HCT116 (cell line): Measurements from ENCODE around the gene ISYNA1. TPM values are rescaled to one million over a fixed set of nuclear protein-coding genes. Genes with fewer than 3 reads are reported as not detected.

ENCODE experiments used
- ATAC-seq: fragments of 200-7000 bp; cut with Tn5 transposase; 2 replicates; pipeline ENCODE4 v1.9.1; 2020; ENCODE audit warnings: mild to moderate bottlenecking, moderate library complexity
- BruUV-seq: library from RNA; stranded (reverse); fragments of 400-500 nt; replicated peaks from 2 replicates; lab custom pipeline; 2021; lab: Mats Ljungman, UMichigan
- CTCF ChIA-PET: fragments of 300-600 bp; sonication (Branson Sonifier 250); formaldehyde crosslinking; loops from one replicate; lab custom pipeline; 2021; ENCODE audit warnings: antibody characterized with exemption; lab: Charles Lee
- POLR2A ChIA-PET: fragments of 300-600, 350-600 bp; sonication (Branson Sonifier 250); formaldehyde crosslinking; loops from one replicate; lab custom pipeline; 2021; ENCODE audit warnings: antibody characterized with exemption; lab: Charles Lee
- RAD21 ChIA-PET, 2 experiments: fragments of 300-600 bp; sonication (Branson Sonifier 250); formaldehyde crosslinking; loops; one replicate each; lab custom pipeline; 2023; ENCODE audit warnings: low total read pairs in 2 of 2; ENCODE audit not compliant: uncharacterized antibody in 2 of 2, unreplicated experiment in 2 of 2, low non-redundant PET in 1 of 2; lab: Charles Lee
- DNase-seq: peaks from one replicate; pipeline ENCODE4 v3.0.0-alpha.2; 2010; ENCODE audit warnings: low read depth, low spot score
- H2AFZ ChIP-seq: fragments of 200-600 bp; shearing (Covaris generic), sonication (generic); 2 replicates; pipeline ENCODE4 v1.6.1; 2017; ENCODE audit warnings: low read depth, mixed run types, mixed read lengths, antibody characterized with exemption, low read length; ENCODE audit not compliant: poor library complexity, severe bottlenecking
- H3K27ac ChIP-seq: 2 replicates; pipeline ENCODE4 v1.5.1; 2012; ENCODE audit warnings: low read depth, low read length
- H3K27me3 ChIP-seq: fragments of 200-600 bp; sonication (generic); 2 replicates; pipeline ENCODE4 v1.6.1; 2016; ENCODE audit warnings: mixed run types, low read length, mixed read lengths; ENCODE audit not compliant: insufficient read depth
- H3K36me3 ChIP-seq, 2 experiments: fragments of 200-500 bp in 1 of 2; fragments of 200-600 bp in 1 of 2; sonication (Bioruptor generic) in 1 of 2; sonication (generic) in 1 of 2; 2 replicates each; pipeline versions ENCODE4 v1.5.1 to v1.6.1; 2014 to 2016; ENCODE audit warnings: low read length in 2 of 2, inconsistent platforms in 1 of 2, mixed read lengths in 1 of 2, mixed run types in 1 of 2; ENCODE audit not compliant: insufficient read depth in 2 of 2, control insufficient read depth in 1 of 2
- H3K4me1 ChIP-seq, 2 experiments: fragments of 200-600 bp in 1 of 2; sonication (generic) in 1 of 2; 2 replicates each; pipeline versions ENCODE4 v1.5.1 to v1.6.1; 2012 to 2017; ENCODE audit warnings: low read length in 2 of 2, inconsistent platforms in 1 of 2, mild to moderate bottlenecking in 1 of 2, mixed read lengths in 1 of 2, mixed run types in 1 of 2, moderate library complexity in 1 of 2; ENCODE audit not compliant: insufficient read depth in 2 of 2, control insufficient read depth in 1 of 2
- H3K4me2 ChIP-seq: fragments of 200-600 bp; sonication (generic); 2 replicates; pipeline ENCODE4 v1.6.1; 2017; ENCODE audit warnings: mixed run types, low read length, mixed read lengths
- H3K4me3 ChIP-seq, 2 experiments: fragments of 200-600 bp in 1 of 2; sonication (generic) in 1 of 2; replicated peaks in 1 of 2; 2 replicates each; pipeline ENCODE4 v1.5.1; 2011 to 2016; ENCODE audit warnings: low read length in 2 of 2, control low read depth in 1 of 2, low read depth in 1 of 2, mild to moderate bottlenecking in 1 of 2, mixed read lengths in 1 of 2, mixed run types in 1 of 2
- H3K79me2 ChIP-seq: fragments of 200-600 bp; sonication (generic); 2 replicates; pipeline ENCODE4 v1.6.1; 2017; ENCODE audit warnings: mild to moderate bottlenecking, mixed run types, low read length, moderate library complexity, mixed read lengths; ENCODE audit not compliant: insufficient read depth
- H3K9ac ChIP-seq: fragments of 200-600 bp; sonication (generic); 2 replicates; pipeline ENCODE4 v1.6.1; 2016; ENCODE audit warnings: low read length, mixed read lengths
- H3K9me2 ChIP-seq: fragments of 200-600 bp; sonication (generic), shearing (Covaris generic); 2 replicates; pipeline ENCODE4 v1.6.1; 2017; ENCODE audit warnings: mixed run types, mild to moderate bottlenecking, moderate library complexity; ENCODE audit not compliant: insufficient read depth
- H3K9me3 ChIP-seq, 2 experiments: fragments of 200-500 bp in 1 of 2; fragments of 200-600 bp in 1 of 2; sonication (Bioruptor generic) in 1 of 2; sonication (generic) in 1 of 2; 2 replicates each; pipeline ENCODE4 v1.6.1; 2014 to 2017; ENCODE audit warnings: low read length in 2 of 2, mixed read lengths in 2 of 2, inconsistent platforms in 1 of 2, low read depth in 1 of 2, mild to moderate bottlenecking in 1 of 2, mixed run types in 1 of 2, moderate library complexity in 1 of 2; ENCODE audit not compliant: control insufficient read depth in 1 of 2, insufficient read depth in 1 of 2
- H4K20me1 ChIP-seq: fragments of 200-600 bp; sonication (generic), shearing (Covaris generic); 2 replicates; pipeline ENCODE4 v1.6.1; 2017; ENCODE audit warnings: mixed run types, mild to moderate bottlenecking, moderate library complexity; ENCODE audit not compliant: insufficient read depth
- CBX3 ChIP-seq: IDR thresholded peaks from 2 replicates; pipeline ENCODE4 v1.6.1; 2012; ENCODE audit warnings: low read depth
- EGR1 ChIP-seq: IDR thresholded peaks from 2 replicates; pipeline ENCODE4 v1.6.1; 2012; ENCODE audit warnings: low read depth
- ELF1 ChIP-seq: IDR thresholded peaks from 2 replicates; pipeline ENCODE4 v1.6.1; 2012; ENCODE audit warnings: low read depth, borderline replicate concordance
- EZH2 ChIP-seq: fragments of 200-600 bp; sonication (generic); IDR thresholded peaks from 2 replicates; pipeline ENCODE4 v1.6.1; 2017; ENCODE audit warnings: antibody characterized with exemption, mixed run types
- FOSL1 ChIP-seq: IDR thresholded peaks from 2 replicates; pipeline ENCODE4 v1.6.1; 2012; ENCODE audit warnings: low read depth
- JUND ChIP-seq: IDR thresholded peaks from 2 replicates; pipeline ENCODE4 v1.6.1; 2012
- POLR2A ChIP-seq: IDR thresholded peaks from 2 replicates; pipeline ENCODE4 v1.7.0; 2011; ENCODE audit warnings: borderline replicate concordance; ENCODE audit not compliant: insufficient read depth, insufficient read length; ENCODE audit errors: extremely low read depth
- POLR2AphosphoS5 ChIP-seq: IDR thresholded peaks from 2 replicates; pipeline ENCODE4 v1.6.1; 2011; ENCODE audit warnings: mild to moderate bottlenecking, low read depth, low read length, moderate library complexity
- RAD21 ChIP-seq: IDR thresholded peaks from 2 replicates; pipeline ENCODE4 v1.6.1; 2012; ENCODE audit warnings: low read depth, mild to moderate bottlenecking
- SIN3A ChIP-seq: IDR thresholded peaks from 2 replicates; pipeline ENCODE4 v1.6.1; 2012; ENCODE audit warnings: low read depth
- SP1 ChIP-seq: IDR thresholded peaks from 2 replicates; pipeline ENCODE4 v1.6.1; 2012; ENCODE audit warnings: low read depth
- SRF ChIP-seq: IDR thresholded peaks from 2 replicates; pipeline ENCODE4 v1.6.1; 2012; ENCODE audit warnings: low read depth
- TCF7L2 ChIP-seq: IDR thresholded peaks from 2 replicates; pipeline ENCODE4 v1.7.0; 2011; ENCODE audit warnings: borderline replicate concordance, inconsistent platforms; ENCODE audit not compliant: insufficient read depth, insufficient read length; ENCODE audit errors: extremely low read depth
- YY1 ChIP-seq: IDR thresholded peaks from 2 replicates; pipeline ENCODE4 v1.6.1; 2011; ENCODE audit warnings: low read length, low read depth, moderate library complexity, mild to moderate bottlenecking; ENCODE audit not compliant: insufficient replicate concordance; ENCODE audit errors: extremely low read depth
- ZNF274 ChIP-seq: fragments of 200-500 bp; sonication (Bioruptor generic); IDR thresholded peaks from 2 replicates; pipeline ENCODE4 v1.6.1; 2014; ENCODE audit warnings: mild to moderate bottlenecking, low read depth, low read length, inconsistent platforms
- intact Hi-C: fragments of 100-400 bp; cut with micrococcal nuclease; formaldehyde crosslinking; loops from 2 replicates; pipeline ENCODE4 v1.10.0; 2022
- total RNA-seq: library from RNA; stranded (reverse); gene quantifications from one replicate; pipeline ENCODE4 v1.2.1, GENCODE V29; 2021; ENCODE audit not compliant: unreplicated experiment
- TF ChIP-seq, protein P1 (sequence below): IDR thresholded peaks from 2 replicates; pipeline ENCODE4 v1.6.1; 2012
- TF ChIP-seq, protein P2 (sequence below): IDR thresholded peaks from 2 replicates; pipeline ENCODE4 v1.6.1; 2012; ENCODE audit warnings: low read depth
- TF ChIP-seq, protein P3 (sequence below): IDR thresholded peaks from 2 replicates; pipeline ENCODE4 v1.6.1; 2012

The ISYNA1 gene
- total RNA-seq, 1 experiment from 2014 or later, result 365 TPM

DNA sequence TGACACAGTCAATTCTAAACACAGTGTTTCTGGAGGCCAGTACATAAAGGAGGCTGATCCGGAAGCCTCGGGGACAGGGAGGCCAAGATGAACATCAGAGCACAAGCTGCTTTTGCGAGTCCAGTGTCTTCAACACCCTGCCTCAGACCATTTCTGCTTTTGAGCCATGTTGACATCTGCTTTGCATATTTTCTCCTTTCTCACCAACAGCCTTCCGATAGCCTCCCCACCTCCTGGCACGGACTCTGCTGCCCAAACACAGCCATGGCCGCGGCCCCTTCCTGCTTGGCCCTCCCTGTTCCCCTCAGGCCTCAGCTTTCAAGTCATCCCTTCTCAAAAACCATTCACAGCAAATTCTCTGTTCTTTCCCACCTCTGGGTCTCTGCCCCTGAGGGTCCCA is 44.1 kb downstream of the ISYNA1 start:
- Histone ChIP-seq H3K36me3 (peaks cover 0 to 4% of the 10 kb centered on the region in 2 experiments; a peak in 1 of 4 replicates), H3K9me2 (no peaks in the 10 kb centered on the region), H4K20me1 (no peaks in the 10 kb centered on the region), H3K9me3 (no peaks in the 10 kb centered on the region), H3K79me2 (no peaks in the 10 kb centered on the region), H3K9ac (no peak overlapping the region), H2AFZ (no peak overlapping the region), H3K4me1 (peaks cover 7 to 29% of the 10 kb centered on the region in 2 experiments; a peak in 3 of 4 replicates), H3K27me3 (no peaks in the 10 kb centered on the region), H3K4me3 (no peak overlapping the region), H3K27ac (no peak overlapping the region), H3K4me2 (no peak overlapping the region)
- DNase-seq (no peak), ATAC-seq (no peak)
- POLR2A ChIA-PET, result no interaction called here
- TF ChIP-seq CBX3 (no peak), POLR2AphosphoS5 (no peak), YY1 (no peak), SIN3A (no peak)
- TF ChIP-seq, protein P1, sequence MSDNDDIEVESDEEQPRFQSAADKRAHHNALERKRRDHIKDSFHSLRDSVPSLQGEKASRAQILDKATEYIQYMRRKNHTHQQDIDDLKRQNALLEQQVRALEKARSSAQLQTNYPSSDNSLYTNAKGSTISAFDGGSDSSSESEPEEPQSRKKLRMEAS, result no peak
- RAD21 ChIA-PET, result no interaction called here
- no TSS peak for BruUV-seq
- intact Hi-C loops, result no loop called here
- CTCF ChIA-PET, result no interaction called here

DNA sequence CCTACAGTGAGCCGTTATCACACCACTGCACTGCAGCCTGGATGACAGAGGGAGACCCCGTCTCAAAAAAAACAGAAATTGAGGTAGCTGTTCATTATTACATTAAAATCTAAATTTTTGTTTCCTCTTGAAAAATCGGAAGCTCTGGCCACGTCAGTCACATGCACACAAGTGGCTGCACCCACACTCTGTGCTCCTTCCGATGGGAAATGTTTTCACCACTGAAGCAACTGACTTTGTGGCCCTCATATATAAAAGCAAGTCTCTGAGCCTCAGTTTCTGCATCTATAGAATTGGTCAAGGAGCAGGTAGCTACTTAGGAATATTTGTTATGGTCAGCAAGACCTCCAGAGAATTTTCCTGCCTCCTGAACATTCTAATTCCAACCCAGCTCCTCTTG is 45.0 kb downstream of the ISYNA1 start:
- Histone ChIP-seq H3K79me2 (no peaks in the 10 kb centered on the region), H3K9me3 (no peaks in the 10 kb centered on the region), H3K4me1 (peaks cover 10 to 38% of the 10 kb centered on the region in 2 experiments; a peak in 3 of 4 replicates), H3K36me3 (peaks cover 0 to 6% of the 10 kb centered on the region in 2 experiments; a peak in 1 of 4 replicates), H3K9ac (no peak overlapping the region), H3K9me2 (no peaks in the 10 kb centered on the region), H4K20me1 (no peaks in the 10 kb centered on the region), H3K4me2 (no peak overlapping the region), H3K4me3 (no peak overlapping the region), H2AFZ (no peak overlapping the region), H3K27me3 (no peaks in the 10 kb centered on the region), H3K27ac (no peak overlapping the region)
- intact Hi-C loops, result no loop called here
- CTCF ChIA-PET, result interaction anchor here (0.6 to 1.3 kb wide), 3 partner anchors 18 to 46 kb away, joined by 3 read pairs; no protein-coding TSS in a partner anchor
- RAD21 ChIA-PET, result no interaction called here
- no peak for ATAC-seq
- DNase-seq, result no peak
- BruUV-seq, result no TSS peak
- POLR2A ChIA-PET, result interaction anchor here (5.7 kb wide), 1 partner anchor 12 kb away, joined by 46 read pairs; no protein-coding TSS in a partner anchor
- TF ChIP-seq RAD21 (no peak), EZH2 (no peak), SP1 (no peak), POLR2A (no peak), YY1 (no peak), TCF7L2 (no peak), ZNF274 (no peak), EGR1 (no peak), SRF (no peak), ELF1 (no peak), FOSL1 (no peak), JUND (no peak)
- TF ChIP-seq, protein P2, sequence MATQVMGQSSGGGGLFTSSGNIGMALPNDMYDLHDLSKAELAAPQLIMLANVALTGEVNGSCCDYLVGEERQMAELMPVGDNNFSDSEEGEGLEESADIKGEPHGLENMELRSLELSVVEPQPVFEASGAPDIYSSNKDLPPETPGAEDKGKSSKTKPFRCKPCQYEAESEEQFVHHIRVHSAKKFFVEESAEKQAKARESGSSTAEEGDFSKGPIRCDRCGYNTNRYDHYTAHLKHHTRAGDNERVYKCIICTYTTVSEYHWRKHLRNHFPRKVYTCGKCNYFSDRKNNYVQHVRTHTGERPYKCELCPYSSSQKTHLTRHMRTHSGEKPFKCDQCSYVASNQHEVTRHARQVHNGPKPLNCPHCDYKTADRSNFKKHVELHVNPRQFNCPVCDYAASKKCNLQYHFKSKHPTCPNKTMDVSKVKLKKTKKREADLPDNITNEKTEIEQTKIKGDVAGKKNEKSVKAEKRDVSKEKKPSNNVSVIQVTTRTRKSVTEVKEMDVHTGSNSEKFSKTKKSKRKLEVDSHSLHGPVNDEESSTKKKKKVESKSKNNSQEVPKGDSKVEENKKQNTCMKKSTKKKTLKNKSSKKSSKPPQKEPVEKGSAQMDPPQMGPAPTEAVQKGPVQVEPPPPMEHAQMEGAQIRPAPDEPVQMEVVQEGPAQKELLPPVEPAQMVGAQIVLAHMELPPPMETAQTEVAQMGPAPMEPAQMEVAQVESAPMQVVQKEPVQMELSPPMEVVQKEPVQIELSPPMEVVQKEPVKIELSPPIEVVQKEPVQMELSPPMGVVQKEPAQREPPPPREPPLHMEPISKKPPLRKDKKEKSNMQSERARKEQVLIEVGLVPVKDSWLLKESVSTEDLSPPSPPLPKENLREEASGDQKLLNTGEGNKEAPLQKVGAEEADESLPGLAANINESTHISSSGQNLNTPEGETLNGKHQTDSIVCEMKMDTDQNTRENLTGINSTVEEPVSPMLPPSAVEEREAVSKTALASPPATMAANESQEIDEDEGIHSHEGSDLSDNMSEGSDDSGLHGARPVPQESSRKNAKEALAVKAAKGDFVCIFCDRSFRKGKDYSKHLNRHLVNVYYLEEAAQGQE, result no peak
- TF ChIP-seq, protein P1, result no peak
- TF ChIP-seq, protein P3, sequence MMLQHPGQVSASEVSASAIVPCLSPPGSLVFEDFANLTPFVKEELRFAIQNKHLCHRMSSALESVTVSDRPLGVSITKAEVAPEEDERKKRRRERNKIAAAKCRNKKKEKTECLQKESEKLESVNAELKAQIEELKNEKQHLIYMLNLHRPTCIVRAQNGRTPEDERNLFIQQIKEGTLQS, result no peak
